PC-3 (cell line): Measurements from ENCODE around the gene TBC1D5. TPM values are rescaled to one million over a fixed set of nuclear protein-coding genes. Genes with fewer than 3 reads are reported as not detected.

Experiments
- ATAC-seq: fragments of 200-7000 bp; cut with Tn5 transposase; 2 replicates; pipeline ENCODE4 v1.9.1; 2020; ENCODE audit warnings: mild to moderate bottlenecking, moderate library complexity
- BruUV-seq: library from RNA; stranded (reverse); fragments of 400-500 nt; replicated peaks from 2 replicates; lab custom pipeline; 2021; lab: Mats Ljungman, UMichigan
- CTCF ChIA-PET: fragments of 300-600 bp; sonication (Branson Sonifier 250); formaldehyde crosslinking; loops from one replicate; lab custom pipeline; 2022; ENCODE audit warnings: antibody characterized with exemption; lab: Charles Lee
- POLR2A ChIA-PET: fragments of 300-600 bp; sonication (Branson Sonifier 250); formaldehyde crosslinking; loops from one replicate; lab custom pipeline; 2022; ENCODE audit warnings: antibody characterized with exemption; ENCODE audit not compliant: unreplicated experiment; lab: Charles Lee
- DNase-seq: peaks from one replicate; pipeline ENCODE4 v3.0.0-alpha.2; 2015
- H2AFZ ChIP-seq: fragments of 300-600 bp; sonication (generic); 2 replicates; pipeline ENCODE4 v1.6.0; 2016; ENCODE audit warnings: antibody characterized with exemption, low read length
- H3F3A ChIP-seq: fragments of 300-600 bp; sonication (generic); one replicate; pipeline ENCODE4 v1.6.0; 2017; ENCODE audit warnings: antibody characterized with exemption, low read length, control low read depth, mild to moderate bottlenecking; ENCODE audit not compliant: unreplicated experiment
- H3K27ac ChIP-seq: fragments of 300-600 bp; sonication (generic); 2 replicates; pipeline ENCODE4 v1.5.1; 2016; ENCODE audit warnings: mild to moderate bottlenecking, low read length
- H3K27me3 ChIP-seq: fragments of 300-600 bp; sonication (generic); 2 replicates; pipeline ENCODE4 v1.6.1; 2016; ENCODE audit warnings: low read length, mixed read lengths
- H3K36me3 ChIP-seq: fragments of 300-600 bp; sonication (generic); 2 replicates; pipeline ENCODE4 v1.6.1; 2016; ENCODE audit warnings: low read depth, mixed run types, low read length, mixed read lengths
- H3K4me1 ChIP-seq: fragments of 300-600 bp; sonication (generic); 2 replicates; pipeline ENCODE4 v1.5.1; 2016; ENCODE audit warnings: low read length; ENCODE audit not compliant: insufficient read depth
- H3K4me2 ChIP-seq: fragments of 300-600 bp; sonication (generic); 2 replicates; pipeline ENCODE4 v1.6.0; 2016; ENCODE audit warnings: low read length
- H3K4me3 ChIP-seq: fragments of 300-600 bp; sonication (generic); 2 replicates; pipeline ENCODE4 v1.5.1; 2016; ENCODE audit warnings: mild to moderate bottlenecking, low read length, mixed read lengths
- H3K79me2 ChIP-seq: fragments of 300-600 bp; sonication (generic); 2 replicates; pipeline ENCODE4 v1.6.1; 2017; ENCODE audit warnings: low read length, mixed read lengths
- H3K9ac ChIP-seq: fragments of 300-600 bp; sonication (generic); 2 replicates; pipeline ENCODE4 v1.6.0; 2016; ENCODE audit warnings: mild to moderate bottlenecking, low read length
- H3K9me2 ChIP-seq: fragments of 300-600 bp; sonication (generic); replicated peaks from 2 replicates; pipeline ENCODE4 v1.6.1; 2016; ENCODE audit warnings: mixed run types, low read length, mixed read lengths
- H3K9me3 ChIP-seq: fragments of 300-600 bp; sonication (generic); 2 replicates; pipeline ENCODE4 v1.6.1; 2016; ENCODE audit warnings: low read length, mixed read lengths
- H4K20me1 ChIP-seq: fragments of 300-600 bp; sonication (generic); 2 replicates; pipeline ENCODE4 v1.6.1; 2016; ENCODE audit warnings: low read length, mixed read lengths
- EZH2 ChIP-seq: fragments of 300-600 bp; sonication (generic); IDR thresholded peaks from one replicate; pipeline ENCODE4 v1.6.1; 2017; ENCODE audit warnings: antibody characterized with exemption, mild to moderate bottlenecking, low read length; ENCODE audit not compliant: unreplicated experiment
- EZH2phosphoT487 ChIP-seq: fragments of 300-600 bp; sonication (generic); IDR thresholded peaks from 2 replicates; pipeline ENCODE4 v1.6.1; 2018; ENCODE audit warnings: mild to moderate bottlenecking, antibody characterized with exemption, low read length, borderline replicate concordance
- intact Hi-C: fragments of 100-400 bp; cut with micrococcal nuclease; formaldehyde crosslinking; loops from 2 replicates; pipeline ENCODE4 v1.9.0; 2023
- total RNA-seq: library from RNA; depleted of rRNA; stranded (reverse); fragments of >200 nt; gene quantifications from 2 replicates; pipeline ENCODE4 v1.2.3, GENCODE V29; 2014
- TF ChIP-seq, protein P1 (sequence below): fragments of 300-600 bp; sonication (generic); conservative IDR thresholded peaks from 2 replicates; pipeline ENCODE4 v1.5.1; 2017; ENCODE audit warnings: antibody characterized with exemption, low read depth, mild to moderate bottlenecking, low read length

TBC1D5 gene
- total RNA-seq, 1 experiment from 2014 or later: 54.5 TPM

DNA sequence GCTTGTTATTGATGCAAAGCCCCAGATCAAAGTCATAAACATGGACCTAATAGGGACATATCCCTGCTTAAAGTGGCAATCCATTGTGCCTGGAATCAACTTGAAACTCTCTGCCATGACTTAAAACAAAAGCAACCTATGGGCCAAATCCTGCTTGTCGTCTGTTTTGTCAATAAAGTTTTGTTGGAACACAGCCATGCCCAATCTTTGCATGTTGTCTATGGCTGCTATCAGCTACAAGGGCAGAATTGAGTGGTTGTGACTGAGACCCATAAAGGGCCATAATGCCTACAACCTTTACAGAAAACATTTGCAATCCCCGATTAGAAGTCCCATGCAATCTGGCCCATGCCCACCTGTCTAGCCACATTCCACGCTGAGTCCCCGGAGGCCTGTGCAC lies 622.3 kb downstream of the TBC1D5 start:
- Histone ChIP-seq H3K79me2 (no peaks in the 10 kb centered on the region), H3K9me3 (no peaks in the 10 kb centered on the region), H2AFZ (no peak overlapping the region), H3K36me3 (no peaks in the 10 kb centered on the region), H3F3A (no peaks in the 10 kb centered on the region), H3K4me2 (no peak overlapping the region), H3K27me3 (no peaks in the 10 kb centered on the region), H3K9ac (no peak overlapping the region), H4K20me1 (no peaks in the 10 kb centered on the region), H3K4me1 (no peaks in the 10 kb centered on the region), H3K9me2 (no peaks in the 10 kb centered on the region), H3K4me3 (no peak overlapping the region), H3K27ac (no peak overlapping the region)
- intact Hi-C loops: no loop called here
- BruUV-seq: no TSS peak
- POLR2A ChIA-PET: no interaction called here
- CTCF ChIA-PET: no interaction called here
- DNase-seq (no peak), ATAC-seq (no peak)
- TF ChIP-seq EZH2 (no peak), EZH2phosphoT487 (no peak)
- TF ChIP-seq, protein P1, sequence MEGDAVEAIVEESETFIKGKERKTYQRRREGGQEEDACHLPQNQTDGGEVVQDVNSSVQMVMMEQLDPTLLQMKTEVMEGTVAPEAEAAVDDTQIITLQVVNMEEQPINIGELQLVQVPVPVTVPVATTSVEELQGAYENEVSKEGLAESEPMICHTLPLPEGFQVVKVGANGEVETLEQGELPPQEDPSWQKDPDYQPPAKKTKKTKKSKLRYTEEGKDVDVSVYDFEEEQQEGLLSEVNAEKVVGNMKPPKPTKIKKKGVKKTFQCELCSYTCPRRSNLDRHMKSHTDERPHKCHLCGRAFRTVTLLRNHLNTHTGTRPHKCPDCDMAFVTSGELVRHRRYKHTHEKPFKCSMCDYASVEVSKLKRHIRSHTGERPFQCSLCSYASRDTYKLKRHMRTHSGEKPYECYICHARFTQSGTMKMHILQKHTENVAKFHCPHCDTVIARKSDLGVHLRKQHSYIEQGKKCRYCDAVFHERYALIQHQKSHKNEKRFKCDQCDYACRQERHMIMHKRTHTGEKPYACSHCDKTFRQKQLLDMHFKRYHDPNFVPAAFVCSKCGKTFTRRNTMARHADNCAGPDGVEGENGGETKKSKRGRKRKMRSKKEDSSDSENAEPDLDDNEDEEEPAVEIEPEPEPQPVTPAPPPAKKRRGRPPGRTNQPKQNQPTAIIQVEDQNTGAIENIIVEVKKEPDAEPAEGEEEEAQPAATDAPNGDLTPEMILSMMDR: no peak

DNA sequence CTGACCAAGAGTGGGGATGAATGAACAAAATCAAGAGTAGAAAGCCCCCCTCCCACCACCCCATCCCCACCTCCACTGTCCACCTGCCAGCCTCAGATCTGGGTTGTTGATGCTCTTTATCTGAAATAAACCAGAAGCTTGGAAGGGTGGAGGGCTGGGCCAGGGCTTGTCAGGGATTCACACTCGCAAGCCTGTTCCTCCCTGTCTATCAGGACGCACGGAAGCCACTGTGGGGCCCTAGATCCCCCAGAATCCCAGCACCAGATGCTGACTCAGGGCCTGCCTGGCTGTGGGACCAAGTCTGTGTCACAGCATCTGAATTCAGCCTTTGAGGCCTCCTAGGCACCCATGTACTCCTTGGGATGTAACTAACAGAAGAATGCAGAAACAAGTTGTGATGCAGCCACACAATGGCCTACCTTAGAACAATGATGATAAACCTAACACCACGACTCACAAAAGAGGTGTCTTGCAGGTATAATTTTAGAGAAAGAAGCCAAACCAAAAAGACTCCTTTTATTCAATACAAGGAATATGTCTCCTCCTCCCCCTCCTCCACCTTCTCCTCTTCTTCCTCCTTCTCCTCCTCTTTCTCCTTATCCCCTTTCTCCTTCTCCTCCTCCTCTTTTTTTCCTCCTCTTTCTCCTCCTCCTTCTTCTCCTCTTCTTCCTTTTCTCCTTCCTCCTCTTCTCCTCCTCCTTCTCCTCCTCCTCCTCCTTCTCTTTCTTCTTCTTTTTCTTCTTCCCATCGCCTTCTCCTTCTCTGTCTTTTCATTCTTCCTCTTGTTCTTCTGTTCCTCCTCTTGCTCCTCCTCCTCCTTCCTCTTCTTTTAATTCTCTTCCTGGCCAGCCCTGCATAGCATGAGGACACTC lies 623.0 kb downstream of the TBC1D5 start:
- H3K9ac ChIP-seq: no peak overlapping the region
- H3K4me2 ChIP-seq: no peak overlapping the region
- H3F3A ChIP-seq: no peaks in the 10 kb centered on the region
- ChIA-PET CTCF (no interaction called here), POLR2A (no interaction called here)
- H3K27me3 ChIP-seq: no peaks in the 10 kb centered on the region
- no peaks in the 10 kb centered on the region for H3K4me1 ChIP-seq
- no peak for ATAC-seq
- no peaks in the 10 kb centered on the region for H3K79me2 ChIP-seq
- BruUV-seq: no TSS peak
- H3K27ac ChIP-seq: no peak overlapping the region
- no peak overlapping the region for H2AFZ ChIP-seq
- no peak for TF ChIP-seq EZH2
- TF ChIP-seq, protein P1: no peak
- intact Hi-C loops: no loop called here
- H3K4me3 ChIP-seq: no peak overlapping the region
- H3K9me2 ChIP-seq: no peaks in the 10 kb centered on the region
- DNase-seq: no peak
- H4K20me1 ChIP-seq: no peaks in the 10 kb centered on the region
- H3K9me3 ChIP-seq: no peaks in the 10 kb centered on the region
- H3K36me3 ChIP-seq: no peaks in the 10 kb centered on the region

DNA sequence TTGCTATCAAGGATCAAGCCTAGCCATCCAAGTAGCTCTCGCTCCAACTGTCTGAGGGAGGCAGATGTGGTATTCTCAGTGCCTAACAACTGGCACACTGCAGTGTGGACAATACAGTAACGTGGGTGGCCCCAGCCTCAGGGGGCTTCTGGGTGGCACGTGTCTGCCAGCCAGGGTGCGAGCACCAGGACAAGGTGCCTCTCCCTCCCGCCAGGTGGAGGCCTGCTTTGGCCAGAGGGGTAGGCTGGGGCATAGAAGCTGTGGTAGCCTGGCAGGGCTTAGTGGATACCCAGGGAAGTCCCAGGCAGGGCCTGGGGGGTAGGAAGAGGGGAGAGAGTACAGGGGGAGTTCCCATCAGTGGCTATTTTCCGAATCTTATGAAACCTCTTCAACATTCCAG lies 623.7 kb downstream of the TBC1D5 start:
- Histone ChIP-seq H3K4me2 (no peak overlapping the region), H3K27me3 (no peaks in the 10 kb centered on the region), H3K9ac (no peak overlapping the region), H3K9me2 (no peaks in the 10 kb centered on the region), H3K27ac (no peak overlapping the region), H3K79me2 (no peaks in the 10 kb centered on the region), H3K4me1 (no peaks in the 10 kb centered on the region), H3K4me3 (no peak overlapping the region), H3K36me3 (no peaks in the 10 kb centered on the region), H3F3A (no peaks in the 10 kb centered on the region), H3K9me3 (no peaks in the 10 kb centered on the region), H4K20me1 (no peaks in the 10 kb centered on the region), H2AFZ (no peak overlapping the region)
- TF ChIP-seq EZH2 (no peak), EZH2phosphoT487 (no peak)
- TF ChIP-seq, protein P1: no peak
- DNase-seq (no peak), ATAC-seq (no peak)
- ChIA-PET POLR2A (no interaction called here), CTCF (no interaction called here)
- no TSS peak for BruUV-seq
- intact Hi-C loops: no loop called here
